ENCODE measurements around the gene POLE.

Gene POLE

DNA sequence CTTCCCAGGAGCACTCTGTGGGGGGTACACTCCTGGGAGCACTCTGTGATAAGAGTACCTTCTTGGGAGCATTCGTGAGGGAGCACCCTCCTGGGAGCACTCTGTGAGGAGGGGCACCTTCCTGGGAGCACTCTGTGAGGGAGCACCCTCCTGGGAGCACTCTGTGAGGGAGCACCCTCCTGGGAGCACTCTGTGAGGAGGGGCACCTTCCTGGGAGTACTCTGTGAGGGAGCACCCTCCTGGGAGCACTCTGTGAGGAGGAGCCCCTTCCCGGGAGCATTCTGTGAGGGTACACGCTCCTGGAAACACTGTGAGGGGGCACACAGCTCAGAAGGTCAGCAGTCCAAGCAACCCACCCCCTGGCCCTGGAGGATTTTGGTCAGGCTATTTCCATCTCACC, 99.4 kb downstream of the POLE start:
- no CpG with 5 or more reads among the region's 3 CpGs for WGBS (ENCODE audit: extremely low coverage, insufficient coverage, low lambda C conversion rate)
- Histone ChIP-seq H3K4me3 (ENCODE audit: low read length) (no peak overlapping the region), H3K79me1 (ENCODE audit: low read length) (no peaks in the 10 kb centered on the region), H3K79me2 (ENCODE audit: control insufficient read depth, insufficient read depth, low read length) (no peaks in the 10 kb centered on the region), H3K23ac (ENCODE audit: low read length) (no peak overlapping the region), H4K5ac (ENCODE audit: low read length) (no peak overlapping the region), H3K27ac (ENCODE audit: low read depth, low read length) (no peak overlapping the region), H3K56ac (ENCODE audit: low read length) (no peak overlapping the region), H2BK5ac (ENCODE audit: low read length) (no peak overlapping the region), H4K8ac (ENCODE audit: low read depth, low read length) (no peak overlapping the region), H3K18ac (ENCODE audit: low read length) (no peak overlapping the region), H2BK120ac (ENCODE audit: low read depth, low read length) (no peak overlapping the region), H3K4ac (ENCODE audit: low read depth, low read length) (no peak overlapping the region), H3K27me3 (ENCODE audit: insufficient read depth, low read length, poor library complexity) (peaks cover 9% of the 10 kb centered on the region), H3K4me2 (ENCODE audit: low read length) (no peak overlapping the region), H2BK15ac (replicated peaks; ENCODE audit: low read depth) (no peak overlapping the region), H3K36me3 (ENCODE audit: control insufficient read depth, insufficient read depth, low read length) (no peaks in the 10 kb centered on the region), H3K9ac (ENCODE audit: low read length) (no peak overlapping the region), H2AK5ac (ENCODE audit: low read length) (no peak overlapping the region), H3K4me1 (ENCODE audit: control insufficient read depth, low read depth, low read length) (no peaks in the 10 kb centered on the region)
- DNase-seq = no peak

DNA sequence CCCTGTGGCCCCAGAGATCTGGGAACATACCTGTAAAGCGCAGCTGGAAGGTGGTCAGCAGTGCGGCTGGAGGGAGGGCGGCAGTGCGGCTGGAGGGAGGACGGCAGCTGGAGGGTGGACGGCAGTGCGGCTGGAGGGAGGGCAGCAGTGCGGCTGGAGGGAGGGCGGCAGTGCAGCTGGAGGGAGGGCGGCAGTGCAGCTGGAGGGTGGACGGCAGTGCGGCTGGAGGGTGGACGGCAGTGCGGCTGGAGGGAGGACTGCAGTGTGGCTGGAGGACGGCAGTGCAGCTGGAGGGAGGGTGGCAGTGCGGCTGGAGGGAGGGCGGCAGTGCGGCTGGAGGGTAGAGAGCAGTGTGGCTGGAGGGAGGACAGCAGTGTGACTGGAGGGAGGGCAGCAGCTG, 100.2 kb downstream of the POLE start:
- Histone ChIP-seq H4K5ac (ENCODE audit: low read length) (no peak overlapping the region), H3K27me3 (ENCODE audit: insufficient read depth, low read length, poor library complexity) (peaks cover 14% of the 10 kb centered on the region), H3K4me3 (ENCODE audit: low read length) (no peak overlapping the region), H3K79me1 (ENCODE audit: low read length) (no peaks in the 10 kb centered on the region), H2BK15ac (replicated peaks; ENCODE audit: low read depth) (no peak overlapping the region), H3K18ac (ENCODE audit: low read length) (no peak overlapping the region), H3K23ac (ENCODE audit: low read length) (no peak overlapping the region), H3K79me2 (ENCODE audit: control insufficient read depth, insufficient read depth, low read length) (no peaks in the 10 kb centered on the region), H3K4ac (ENCODE audit: low read depth, low read length) (no peak overlapping the region), H2BK120ac (ENCODE audit: low read depth, low read length) (no peak overlapping the region), H3K9ac (ENCODE audit: low read length) (no peak overlapping the region), H3K56ac (ENCODE audit: low read length) (no peak overlapping the region), H3K36me3 (ENCODE audit: control insufficient read depth, insufficient read depth, low read length) (no peaks in the 10 kb centered on the region), H2BK5ac (ENCODE audit: low read length) (no peak overlapping the region), H2AK5ac (ENCODE audit: low read length) (no peak overlapping the region), H3K27ac (ENCODE audit: low read depth, low read length) (no peak overlapping the region), H4K8ac (ENCODE audit: low read depth, low read length) (no peak overlapping the region), H3K4me2 (ENCODE audit: low read length) (no peak overlapping the region), H3K4me1 (ENCODE audit: control insufficient read depth, low read depth, low read length) (no peaks in the 10 kb centered on the region)
- DNase-seq = no peak
- no CpG with 5 or more reads among the region's 18 CpGs for WGBS (ENCODE audit: extremely low coverage, insufficient coverage, low lambda C conversion rate)

DNA sequence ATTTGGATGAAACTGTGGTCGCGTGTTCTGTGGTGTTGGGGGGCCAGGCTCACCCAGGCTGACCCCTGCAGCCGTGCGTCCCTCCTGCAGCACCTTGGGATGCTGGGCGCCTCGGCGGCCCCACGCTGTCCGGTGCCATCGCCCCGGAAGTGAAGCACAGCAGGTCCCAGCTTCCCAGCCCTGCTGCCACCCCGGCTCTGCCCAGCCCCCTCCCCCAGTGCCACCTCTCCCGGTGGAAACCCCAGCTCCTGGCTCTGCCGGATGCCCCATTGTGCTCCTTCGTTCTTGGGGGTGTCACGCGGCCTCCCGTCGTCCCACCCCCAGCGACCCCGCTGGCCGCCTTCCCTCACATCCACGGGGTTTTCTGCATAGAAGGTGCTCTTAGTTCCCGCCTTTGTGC, 102.0 kb downstream of the POLE start:
- no peak overlapping the region for H2BK5ac ChIP-seq (ENCODE audit: low read length)
- no peak overlapping the region for H3K23ac ChIP-seq (ENCODE audit: low read length)
- H3K79me2 ChIP-seq (ENCODE audit: control insufficient read depth, insufficient read depth, low read length) = no peaks in the 10 kb centered on the region
- H3K27me3 ChIP-seq (ENCODE audit: insufficient read depth, low read length, poor library complexity) = peaks cover 14% of the 10 kb centered on the region
- H3K79me1 ChIP-seq (ENCODE audit: low read length) = no peaks in the 10 kb centered on the region
- no peak overlapping the region for H4K8ac ChIP-seq (ENCODE audit: low read depth, low read length)
- no peak overlapping the region for H3K27ac ChIP-seq (ENCODE audit: low read depth, low read length)
- no peaks in the 10 kb centered on the region for H3K4me1 ChIP-seq (ENCODE audit: control insufficient read depth, low read depth, low read length)
- no peaks in the 10 kb centered on the region for H3K36me3 ChIP-seq (ENCODE audit: control insufficient read depth, insufficient read depth, low read length)
- no peak for DNase-seq
- H3K4ac ChIP-seq (ENCODE audit: low read depth, low read length) = no peak overlapping the region
- H3K4me3 ChIP-seq (ENCODE audit: low read length) = no peak overlapping the region
- no peak overlapping the region for H2AK5ac ChIP-seq (ENCODE audit: low read length)
- no peak overlapping the region for H3K9ac ChIP-seq (ENCODE audit: low read length)
- no peak overlapping the region for H3K56ac ChIP-seq (ENCODE audit: low read length)
- H2BK15ac ChIP-seq (replicated peaks; ENCODE audit: low read depth) = no peak overlapping the region
- no peak overlapping the region for H3K18ac ChIP-seq (ENCODE audit: low read length)
- H4K5ac ChIP-seq (ENCODE audit: low read length) = no peak overlapping the region
- H2BK120ac ChIP-seq (ENCODE audit: low read depth, low read length) = no peak overlapping the region
- no CpG with 5 or more reads among the region's 24 CpGs for WGBS (ENCODE audit: extremely low coverage, insufficient coverage, low lambda C conversion rate)
- no peak overlapping the region for H3K4me2 ChIP-seq (ENCODE audit: low read length)

DNA sequence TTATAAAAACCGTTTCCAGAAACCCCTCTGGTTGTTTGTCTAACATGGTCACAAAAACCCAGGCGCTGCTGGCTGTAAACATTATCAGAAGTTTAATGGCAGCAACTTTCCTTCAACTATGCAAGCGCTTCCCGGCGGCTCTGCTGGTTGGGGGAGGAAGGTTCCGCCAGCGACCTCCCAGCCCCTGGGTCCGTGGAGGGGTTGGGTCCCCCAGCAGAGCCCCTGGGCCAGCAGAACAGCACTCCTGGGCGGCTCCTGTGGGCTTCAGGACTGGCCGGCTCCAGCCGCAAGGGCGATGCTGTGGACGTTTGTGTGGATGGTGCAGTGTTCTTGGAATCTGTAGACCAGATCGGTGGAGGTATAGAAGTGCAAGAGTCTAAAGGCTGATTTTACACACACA, 102.7 kb downstream of the POLE start:
- Histone ChIP-seq H3K56ac (ENCODE audit: low read length) (no peak overlapping the region), H2AK5ac (ENCODE audit: low read length) (no peak overlapping the region), H3K4me1 (ENCODE audit: control insufficient read depth, low read depth, low read length) (no peaks in the 10 kb centered on the region), H2BK120ac (ENCODE audit: low read depth, low read length) (no peak overlapping the region), H2BK15ac (replicated peaks; ENCODE audit: low read depth) (no peak overlapping the region), H3K4me2 (ENCODE audit: low read length) (no peak overlapping the region), H2BK5ac (ENCODE audit: low read length) (no peak overlapping the region), H3K79me1 (ENCODE audit: low read length) (no peaks in the 10 kb centered on the region), H3K27me3 (ENCODE audit: insufficient read depth, low read length, poor library complexity) (peaks cover 14% of the 10 kb centered on the region), H4K8ac (ENCODE audit: low read depth, low read length) (no peak overlapping the region), H3K36me3 (ENCODE audit: control insufficient read depth, insufficient read depth, low read length) (no peaks in the 10 kb centered on the region), H3K4me3 (ENCODE audit: low read length) (no peak overlapping the region), H4K5ac (ENCODE audit: low read length) (no peak overlapping the region), H3K23ac (ENCODE audit: low read length) (no peak overlapping the region), H3K9ac (ENCODE audit: low read length) (no peak overlapping the region), H3K18ac (ENCODE audit: low read length) (no peak overlapping the region), H3K27ac (ENCODE audit: low read depth, low read length) (no peak overlapping the region), H3K4ac (ENCODE audit: low read depth, low read length) (no peak overlapping the region), H3K79me2 (ENCODE audit: control insufficient read depth, insufficient read depth, low read length) (no peaks in the 10 kb centered on the region)
- no peak for DNase-seq
- no CpG with 5 or more reads among the region's 14 CpGs for WGBS (ENCODE audit: extremely low coverage, insufficient coverage, low lambda C conversion rate)

DNA sequence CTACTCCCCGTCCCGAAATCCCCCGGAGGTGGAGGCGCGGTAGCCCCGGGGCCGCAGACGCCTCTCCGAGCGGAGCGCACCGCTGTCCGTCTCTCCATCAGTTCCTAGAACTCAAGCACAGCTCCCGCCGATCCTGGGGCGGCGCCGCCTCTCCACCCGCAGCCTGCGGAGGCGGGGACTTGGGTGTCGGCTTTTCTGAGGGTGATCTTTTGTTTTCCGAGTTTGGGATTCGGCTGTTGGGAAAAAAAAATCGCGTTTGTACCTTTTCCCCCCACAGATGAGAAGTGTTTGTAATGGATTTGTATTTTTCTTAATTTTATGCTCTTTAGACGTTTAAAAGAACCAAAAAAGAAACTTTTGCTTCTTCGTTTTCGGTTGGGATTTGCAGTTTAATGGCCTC, 103.4 kb downstream of the POLE start:
- H2BK5ac ChIP-seq (ENCODE audit: low read length) = no peak overlapping the region
- H3K79me2 ChIP-seq (ENCODE audit: control insufficient read depth, insufficient read depth, low read length) = no peaks in the 10 kb centered on the region
- WGBS (ENCODE audit: extremely low coverage, insufficient coverage, low lambda C conversion rate) = no CpG with 5 or more reads among the region's 29 CpGs
- H4K5ac ChIP-seq (ENCODE audit: low read length) = no peak overlapping the region
- H3K27ac ChIP-seq (ENCODE audit: low read depth, low read length) = no peak overlapping the region
- no peaks in the 10 kb centered on the region for H3K36me3 ChIP-seq (ENCODE audit: control insufficient read depth, insufficient read depth, low read length)
- no peaks in the 10 kb centered on the region for H3K79me1 ChIP-seq (ENCODE audit: low read length)
- no peaks in the 10 kb centered on the region for H3K4me1 ChIP-seq (ENCODE audit: control insufficient read depth, low read depth, low read length)
- no peak overlapping the region for H3K4me3 ChIP-seq (ENCODE audit: low read length)
- no peak overlapping the region for H3K9ac ChIP-seq (ENCODE audit: low read length)
- H3K23ac ChIP-seq (ENCODE audit: low read length) = no peak overlapping the region
- no peak overlapping the region for H2AK5ac ChIP-seq (ENCODE audit: low read length)
- no peak overlapping the region for H3K4me2 ChIP-seq (ENCODE audit: low read length)
- H3K56ac ChIP-seq (ENCODE audit: low read length) = peak overlapping the region; percentile 15
- H2BK120ac ChIP-seq (ENCODE audit: low read depth, low read length) = no peak overlapping the region
- no peak overlapping the region for H2BK15ac ChIP-seq (replicated peaks; ENCODE audit: low read depth)
- peaks cover 14% of the 10 kb centered on the region for H3K27me3 ChIP-seq (ENCODE audit: insufficient read depth, low read length, poor library complexity)
- DNase-seq = peak; percentile 50
- no peak overlapping the region for H3K18ac ChIP-seq (ENCODE audit: low read length)
- H4K8ac ChIP-seq (ENCODE audit: low read depth, low read length) = no peak overlapping the region
- H3K4ac ChIP-seq (ENCODE audit: low read depth, low read length) = no peak overlapping the region

DNA sequence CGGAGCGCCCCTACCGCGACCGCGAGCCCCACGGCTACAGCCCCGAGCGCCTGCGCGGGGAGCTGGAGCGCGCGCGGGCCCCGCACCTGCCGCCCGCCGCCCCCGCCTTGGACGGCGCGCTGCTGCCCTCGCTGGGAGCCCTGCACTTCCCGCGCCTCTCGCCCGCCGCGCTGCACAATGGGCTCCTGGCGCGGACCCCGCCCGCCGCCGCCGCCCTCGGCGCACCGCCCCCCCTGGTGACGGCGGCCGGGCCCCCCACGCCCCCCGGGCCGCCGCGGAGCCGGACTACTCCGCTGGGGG, 103.8 kb downstream of the POLE start:
- no peak for DNase-seq

More for the DNA sequence above, 103.8 kb downstream of the POLE start:
- Histone ChIP-seq H3K27ac (ENCODE audit: low read depth, low read length) (no peak overlapping the region), H2AK5ac (ENCODE audit: low read length) (no peak overlapping the region), H4K5ac (ENCODE audit: low read length) (no peak overlapping the region), H3K4ac (ENCODE audit: low read depth, low read length) (no peak overlapping the region), H3K4me1 (ENCODE audit: control insufficient read depth, low read depth, low read length) (no peaks in the 10 kb centered on the region), H2BK15ac (replicated peaks; ENCODE audit: low read depth) (no peak overlapping the region), H3K4me2 (ENCODE audit: low read length) (no peak overlapping the region), H3K9ac (ENCODE audit: low read length) (no peak overlapping the region), H3K4me3 (ENCODE audit: low read length) (no peak overlapping the region), H3K23ac (ENCODE audit: low read length) (no peak overlapping the region), H4K8ac (ENCODE audit: low read depth, low read length) (no peak overlapping the region), H2BK120ac (ENCODE audit: low read depth, low read length) (no peak overlapping the region), H3K56ac (ENCODE audit: low read length) (no peak overlapping the region), H3K18ac (ENCODE audit: low read length) (no peak overlapping the region), H3K79me1 (ENCODE audit: low read length) (no peaks in the 10 kb centered on the region), H2BK5ac (ENCODE audit: low read length) (no peak overlapping the region), H3K79me2 (ENCODE audit: control insufficient read depth, insufficient read depth, low read length) (no peaks in the 10 kb centered on the region), H3K27me3 (ENCODE audit: insufficient read depth, low read length, poor library complexity) (peaks cover 14% of the 10 kb centered on the region), H3K36me3 (ENCODE audit: control insufficient read depth, insufficient read depth, low read length) (no peaks in the 10 kb centered on the region)
- WGBS (ENCODE audit: extremely low coverage, insufficient coverage, low lambda C conversion rate) = no CpG with 5 or more reads among the region's 50 CpGs

All from mesendoderm (in vitro differentiated cells).